Transverse colon (tissue), 3 donors: ENCODE results near the gene EXOSC5.
"Not testable (repeated sequence)": the region's sequence is repeated elsewhere in the genome, so short reads cannot be mapped to it uniquely, and the experiment has no call there.

Experiments used
- EP300 ChIP-seq: sonication (generic); formaldehyde crosslinking; IDR thresholded peaks from one replicate; pipeline ENCODE4 v1.6.1; 2017; ENCODE audit warnings: antibody characterized with exemption, low read depth
- POLR2A ChIP-seq: fragments of 450-650 bp; IDR thresholded peaks from one replicate; pipeline ENCODE4 v1.6.1; 2016; ENCODE audit warnings: antibody characterized with exemption, mild to moderate bottlenecking, moderate library complexity
- TF ChIP-seq, protein P1 (sequence below), 5 experiments: fragments of 200-600 bp in 3 of 5; fragments of 450-650 bp in 2 of 5; sonication (generic) in 3 of 5; IDR thresholded peaks; 1 replicate in 2 of 5; 2 replicates in 3 of 5; pipeline ENCODE4 v1.5.1; 2016 to 2017; ENCODE audit warnings: antibody characterized with exemption in 5 of 5, inconsistent platforms in 3 of 5, mild to moderate bottlenecking in 2 of 5, moderate library complexity in 1 of 5

DNA sequence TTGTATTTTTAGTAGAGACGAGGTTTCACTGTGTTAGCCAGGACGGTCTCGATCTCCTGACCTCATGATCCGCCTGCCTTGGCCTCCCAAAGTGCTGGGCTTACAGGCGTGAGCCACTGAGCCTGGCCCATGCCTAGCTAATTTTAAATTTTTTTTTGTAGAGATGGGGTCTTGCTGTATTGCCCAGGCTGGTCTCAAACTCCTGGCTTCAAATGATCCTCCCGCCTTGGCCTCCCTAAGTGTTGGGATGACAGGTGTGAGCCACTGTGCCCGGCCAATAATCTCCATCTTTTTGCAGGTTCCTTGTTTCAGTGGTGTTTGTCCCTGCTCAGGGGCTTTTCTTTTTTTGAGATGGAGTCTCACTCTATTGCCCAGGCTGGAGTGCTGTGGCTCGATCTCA is 15.6 kb downstream of the EXOSC5 start:
- TF ChIP-seq, protein P1, sequence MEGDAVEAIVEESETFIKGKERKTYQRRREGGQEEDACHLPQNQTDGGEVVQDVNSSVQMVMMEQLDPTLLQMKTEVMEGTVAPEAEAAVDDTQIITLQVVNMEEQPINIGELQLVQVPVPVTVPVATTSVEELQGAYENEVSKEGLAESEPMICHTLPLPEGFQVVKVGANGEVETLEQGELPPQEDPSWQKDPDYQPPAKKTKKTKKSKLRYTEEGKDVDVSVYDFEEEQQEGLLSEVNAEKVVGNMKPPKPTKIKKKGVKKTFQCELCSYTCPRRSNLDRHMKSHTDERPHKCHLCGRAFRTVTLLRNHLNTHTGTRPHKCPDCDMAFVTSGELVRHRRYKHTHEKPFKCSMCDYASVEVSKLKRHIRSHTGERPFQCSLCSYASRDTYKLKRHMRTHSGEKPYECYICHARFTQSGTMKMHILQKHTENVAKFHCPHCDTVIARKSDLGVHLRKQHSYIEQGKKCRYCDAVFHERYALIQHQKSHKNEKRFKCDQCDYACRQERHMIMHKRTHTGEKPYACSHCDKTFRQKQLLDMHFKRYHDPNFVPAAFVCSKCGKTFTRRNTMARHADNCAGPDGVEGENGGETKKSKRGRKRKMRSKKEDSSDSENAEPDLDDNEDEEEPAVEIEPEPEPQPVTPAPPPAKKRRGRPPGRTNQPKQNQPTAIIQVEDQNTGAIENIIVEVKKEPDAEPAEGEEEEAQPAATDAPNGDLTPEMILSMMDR (IDR thresholded peaks at IDR 0.05): not testable (repeated sequence)
- not testable (repeated sequence) for TF ChIP-seq POLR2A, EP300
